HG02870 (cell line): Measurements from ENCODE around the gene UBL5.
"Not testable (repeated sequence)": the region's sequence is repeated elsewhere in the genome, so short reads cannot be mapped to it uniquely, and the experiment has no call there.

ENCODE experiments used
- ATAC-seq: cut with Tn5 transposase; IDR thresholded peaks from one replicate; pipeline ENCODE4 v1.9.1; 2021; ENCODE audit warnings: mild to moderate bottlenecking, moderate library complexity; ENCODE audit not compliant: unreplicated experiment

The UBL5 gene

DNA sequence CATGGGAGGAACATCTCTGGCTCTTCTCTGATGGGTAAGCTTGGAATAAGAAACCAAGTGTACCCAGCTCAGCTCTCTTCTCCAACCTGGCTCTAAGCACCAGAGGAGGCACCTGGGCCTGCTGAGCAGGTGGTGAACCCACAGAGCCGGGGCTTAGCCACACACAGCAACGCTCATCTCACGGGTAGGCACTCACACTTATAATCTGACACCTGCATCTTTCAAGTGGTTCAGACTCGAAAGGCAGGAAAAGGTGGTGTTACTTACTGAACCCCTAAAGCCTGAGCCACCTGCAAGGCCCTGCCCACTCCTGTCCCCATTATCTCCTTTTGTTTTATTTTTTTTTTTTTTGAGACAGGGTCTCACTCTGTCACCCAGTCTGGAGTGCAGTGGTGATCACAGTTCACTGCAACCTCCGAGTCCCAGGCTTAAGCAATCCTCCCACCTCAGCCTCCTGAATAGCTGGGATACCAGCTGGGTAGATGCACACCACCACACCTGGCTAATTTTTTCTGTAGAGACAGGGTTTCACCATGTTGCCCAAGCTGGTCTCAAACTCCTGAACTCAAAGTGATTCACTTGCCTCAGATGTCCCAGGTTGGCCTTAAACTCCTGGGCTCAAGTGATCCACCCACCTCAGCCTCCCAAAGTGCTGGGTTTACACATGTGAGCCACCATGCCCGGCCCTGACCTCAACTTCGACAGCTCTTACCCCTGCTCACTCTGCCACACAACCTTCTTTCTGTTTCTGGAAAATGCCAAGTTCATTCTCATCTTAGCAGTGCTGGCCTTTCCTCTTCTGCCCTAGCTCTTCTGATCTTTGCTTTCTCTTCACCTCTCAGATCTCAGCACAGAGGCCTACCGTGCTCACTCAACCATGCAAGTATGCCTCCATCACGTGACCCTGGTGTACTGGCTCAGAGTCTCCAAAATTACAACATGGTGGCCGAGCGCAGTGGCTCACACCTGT, 18.6 kb upstream of the UBL5 start:
- no peak for ATAC-seq

DNA sequence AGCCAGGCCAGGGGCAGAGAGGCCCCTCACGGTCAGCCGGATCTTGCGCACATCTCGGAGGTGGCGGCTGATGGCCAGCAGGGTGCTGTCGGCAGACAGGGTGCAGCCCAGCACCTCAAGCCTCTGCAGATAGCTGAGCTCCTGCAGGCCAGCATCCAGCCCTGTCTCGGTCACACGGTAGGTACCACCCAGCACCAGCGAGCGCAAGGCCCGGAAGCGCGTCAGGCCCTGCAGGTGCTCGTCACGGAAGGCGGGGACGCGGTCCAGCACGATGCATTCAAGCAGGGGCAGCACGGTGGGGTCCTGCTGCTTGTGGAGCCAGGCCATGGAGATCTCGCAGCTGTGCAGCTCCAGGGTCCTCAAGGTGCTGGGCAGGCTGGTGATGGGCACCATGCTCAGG, 16.6 kb upstream of the UBL5 start:
- ATAC-seq, result no peak

GRCh38 chr19:9818175-9818733, 9.5 kb upstream of the UBL5 start:
- no peak for ATAC-seq

GRCh38 chr19:9818734-9819595, 8.8 kb upstream of the UBL5 start, which contains the start of gene FBXL12:
FBXL12 (minus strand) TSS chr19:9819079; CDS start chr19:9818813, 266 bp downstream.
- peak; percentile 84 for ATAC-seq

DNA sequence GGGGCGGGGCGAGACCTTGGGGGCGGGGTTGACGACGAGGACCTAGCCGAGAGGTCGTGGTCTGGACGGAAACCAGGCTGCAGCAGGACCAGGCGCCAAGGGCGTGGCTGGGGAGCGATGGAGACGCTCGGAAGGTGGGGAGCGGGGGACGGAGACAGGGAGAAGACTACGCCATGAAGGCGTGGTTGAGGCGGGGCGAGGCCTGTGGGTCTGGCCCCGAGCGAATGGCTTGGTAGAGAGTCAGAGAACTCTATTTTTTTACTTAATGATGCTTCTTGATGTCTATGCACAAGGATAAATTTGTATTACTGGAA, 8.2 kb upstream of the UBL5 start:
- ATAC-seq, result no peak

GRCh38 chr19:9820034-9820433, 7.7 kb upstream of the UBL5 start:
- ATAC-seq, result not testable (repeated sequence)

GRCh38 chr19:9823816-9824215, 3.9 kb upstream of the UBL5 start:
- ATAC-seq, result no peak

GRCh38 chr19:9828551-9829063, 889 bp downstream of the UBL5 start:
- no peak for ATAC-seq

DNA sequence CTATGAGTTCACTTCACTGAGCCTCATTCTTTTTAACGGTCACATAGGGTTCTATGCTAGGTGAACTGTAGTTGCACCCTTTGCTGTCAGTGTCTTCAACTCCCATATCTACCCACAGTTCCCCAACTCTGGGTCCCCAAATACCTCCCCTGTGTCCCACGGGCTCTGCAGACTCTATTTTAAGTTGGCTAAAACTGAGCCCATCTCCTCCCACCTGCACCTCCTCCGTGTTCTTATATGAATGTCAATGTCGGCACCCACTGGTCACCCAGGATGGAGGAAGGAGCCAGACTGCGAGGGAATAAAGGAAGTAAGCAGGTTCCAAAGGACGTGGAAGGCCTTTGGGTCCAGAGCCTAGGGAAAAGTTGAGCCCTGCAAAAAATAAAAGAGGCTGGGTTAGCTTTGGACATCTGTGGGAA, 6.6 kb downstream of the UBL5 start:
- no peak for ATAC-seq

DNA sequence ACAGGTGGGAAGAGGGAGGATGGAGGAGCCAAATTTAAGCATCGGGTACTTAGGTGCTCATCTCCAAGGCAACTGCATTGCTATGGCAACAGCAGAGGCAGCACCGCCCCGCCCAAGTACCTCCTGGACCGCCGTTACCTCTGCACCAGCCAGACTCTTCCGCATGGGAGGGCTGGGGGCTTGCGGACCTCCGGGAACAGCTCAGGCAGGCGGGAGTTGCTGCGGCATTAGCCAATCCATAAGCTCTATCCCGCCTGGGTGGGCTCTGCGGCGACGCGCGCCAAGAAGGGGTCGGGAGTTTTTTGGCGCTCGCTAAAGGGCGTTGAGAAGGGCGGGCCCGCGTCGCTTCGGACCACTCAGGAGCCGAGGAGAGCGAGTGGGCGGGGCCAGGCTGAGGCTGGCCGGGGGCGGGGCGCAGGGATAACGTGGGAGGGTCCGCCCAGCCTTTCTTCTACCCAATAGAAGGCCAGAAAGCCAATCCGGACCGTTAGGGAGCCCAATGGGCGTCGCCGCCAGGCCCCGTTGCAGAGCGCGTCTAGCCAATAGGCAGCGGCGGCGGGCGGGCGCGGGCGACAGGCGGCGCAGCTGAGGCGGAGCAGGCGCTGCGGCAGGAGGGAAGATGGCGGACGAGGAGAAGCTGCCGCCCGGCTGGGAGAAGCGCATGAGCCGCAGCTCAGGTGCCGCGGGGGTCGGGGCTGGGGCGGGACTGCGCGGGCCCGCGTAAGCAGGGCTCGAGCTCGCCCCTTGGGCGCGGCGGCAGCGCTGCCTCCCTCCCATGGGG, 7.2 kb downstream of the UBL5 start, which contains the start of gene PIN1:
Gene PIN1, plus strand, starts transcription at position 593 of the 781 bp plus-strand sequence. Its CDS starts 27 bp downstream, at position 620.
- peak; percentile 93 for ATAC-seq

GRCh38 chr19:9835507-9835949, 7.8 kb downstream of the UBL5 start:
- ATAC-seq, result peak; percentile 11

- no peak for ATAC-seq
Observed at GRCh38 chr19:9836021-9836420, 8.3 kb downstream of the UBL5 start.

GRCh38 chr19:9838324-9838723, 10.6 kb downstream of the UBL5 start:
- no peak for ATAC-seq

DNA sequence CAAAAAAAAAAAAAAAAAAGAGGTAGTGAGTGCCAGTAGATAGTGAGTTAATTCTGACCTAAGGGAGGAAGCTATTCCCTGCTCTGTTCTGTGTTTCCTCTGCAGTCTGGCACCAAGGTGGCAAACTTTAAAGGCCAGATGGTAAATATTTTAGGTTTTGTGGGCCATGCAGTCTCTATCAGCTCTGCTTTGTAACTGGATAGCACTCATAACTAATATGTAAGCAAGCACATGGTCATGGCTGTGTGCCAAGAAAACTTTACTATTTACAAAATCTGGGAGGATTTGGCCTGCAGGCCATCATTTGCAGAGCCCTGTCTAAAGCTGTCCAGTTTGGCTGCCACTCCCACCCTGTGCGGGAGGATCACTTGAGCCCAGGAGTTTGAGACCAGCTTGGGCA, 11.7 kb downstream of the UBL5 start:
- ATAC-seq, result no peak

GRCh38 chr19:9842834-9843625, 15.3 kb downstream of the UBL5 start:
- ATAC-seq, result no peak

- not testable (repeated sequence) for ATAC-seq
Observed at GRCh38 chr19:9843626-9844273, 16.0 kb downstream of the UBL5 start.

- ATAC-seq, result no peak
Observed at GRCh38 chr19:9847087-9847671, 19.5 kb downstream of the UBL5 start.

DNA sequence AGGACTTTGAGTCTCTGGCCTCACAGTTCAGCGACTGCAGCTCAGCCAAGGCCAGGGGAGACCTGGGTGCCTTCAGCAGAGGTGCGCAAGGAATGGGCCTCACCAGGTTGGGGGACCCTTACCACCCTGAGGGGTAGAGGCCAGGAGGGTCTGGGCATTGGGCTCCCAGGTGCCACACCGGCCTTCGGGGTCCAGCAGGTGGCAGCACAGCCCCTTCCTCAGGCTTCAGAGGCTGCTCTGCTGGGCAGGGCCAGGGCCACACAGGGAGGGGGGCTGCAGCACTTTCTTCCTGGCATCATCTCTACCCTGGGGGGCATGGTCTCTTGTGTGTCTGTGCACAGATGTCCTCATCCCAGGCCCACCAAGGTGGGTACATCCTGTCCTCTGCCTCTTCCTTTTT, 20.3 kb downstream of the UBL5 start:
- ATAC-seq, result no peak

DNA sequence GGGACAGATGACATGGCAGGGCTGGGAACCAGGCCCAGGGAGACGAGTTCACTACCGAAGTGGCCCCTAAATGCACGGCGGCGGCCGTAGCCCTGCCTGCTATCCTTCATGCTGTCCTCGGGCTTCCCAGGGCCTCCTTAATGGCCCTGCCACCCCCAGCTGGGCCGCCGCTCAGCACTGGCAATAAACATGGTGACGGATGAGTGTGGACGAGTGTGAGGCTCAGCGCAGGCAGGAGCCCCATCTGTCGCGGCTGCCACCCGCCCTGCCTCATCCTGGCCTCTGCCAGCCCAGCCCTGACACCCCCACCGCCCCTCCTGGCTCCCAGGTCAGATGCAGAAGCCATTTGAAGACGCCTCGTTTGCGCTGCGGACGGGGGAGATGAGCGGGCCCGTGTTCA, 21.0 kb downstream of the UBL5 start:
- no peak for ATAC-seq
